Vagina (tissue), 2 donors: ENCODE results near the gene PARD3.

Source experiments
- POLR2A ChIP-seq, 2 donors: fragments of 450-650 bp; IDR thresholded peaks; one replicate each; pipeline ENCODE4 v1.6.1; 2017; ENCODE audit warnings: antibody characterized with exemption in 2 of 2, mild to moderate bottlenecking in 2 of 2, moderate library complexity in 2 of 2
- TF ChIP-seq, protein P1 (sequence below), 3 experiments: fragments of 450-650 bp in 2 of 3; fragments of 200-600 bp in 1 of 3; sonication (generic) in 1 of 3; IDR thresholded peaks; one replicate each; pipeline ENCODE4 v1.5.1; 2017 to 2019; ENCODE audit warnings: antibody characterized with exemption in 3 of 3, mild to moderate bottlenecking in 2 of 3, moderate library complexity in 2 of 3

- TF ChIP-seq POLR2A (IDR thresholded peaks at IDR 0.05), result no peak
- TF ChIP-seq, protein P1, sequence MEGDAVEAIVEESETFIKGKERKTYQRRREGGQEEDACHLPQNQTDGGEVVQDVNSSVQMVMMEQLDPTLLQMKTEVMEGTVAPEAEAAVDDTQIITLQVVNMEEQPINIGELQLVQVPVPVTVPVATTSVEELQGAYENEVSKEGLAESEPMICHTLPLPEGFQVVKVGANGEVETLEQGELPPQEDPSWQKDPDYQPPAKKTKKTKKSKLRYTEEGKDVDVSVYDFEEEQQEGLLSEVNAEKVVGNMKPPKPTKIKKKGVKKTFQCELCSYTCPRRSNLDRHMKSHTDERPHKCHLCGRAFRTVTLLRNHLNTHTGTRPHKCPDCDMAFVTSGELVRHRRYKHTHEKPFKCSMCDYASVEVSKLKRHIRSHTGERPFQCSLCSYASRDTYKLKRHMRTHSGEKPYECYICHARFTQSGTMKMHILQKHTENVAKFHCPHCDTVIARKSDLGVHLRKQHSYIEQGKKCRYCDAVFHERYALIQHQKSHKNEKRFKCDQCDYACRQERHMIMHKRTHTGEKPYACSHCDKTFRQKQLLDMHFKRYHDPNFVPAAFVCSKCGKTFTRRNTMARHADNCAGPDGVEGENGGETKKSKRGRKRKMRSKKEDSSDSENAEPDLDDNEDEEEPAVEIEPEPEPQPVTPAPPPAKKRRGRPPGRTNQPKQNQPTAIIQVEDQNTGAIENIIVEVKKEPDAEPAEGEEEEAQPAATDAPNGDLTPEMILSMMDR (IDR thresholded peaks at IDR 0.05), result no peak
Observed at GRCh38 chr10:34484164-34484563, 330.9 kb downstream of the PARD3 start.
